ENCODE data around the gene PRSS58.

The PRSS58 gene

GRCh38 chr7:142228537-142229104, 29.2 kb downstream of the PRSS58 start:
- DNase-seq (ENCODE audit: insufficient read length, low spot score) (no peak), FAIRE-seq (no peak)

Data from GM19239 (cell line).